ENCODE measurements around the gene SLC1A7. TPM values are rescaled to one million over a fixed set of nuclear protein-coding genes. Genes with fewer than 3 reads are reported as not detected.

Gene SLC1A7
- total and polyA plus RNA-seq, 2 experiments from 2014 or later = not detected

GRCh38 chr1:53145051-53145600 is 2.7 kb upstream of the SLC1A7 start (continued):
- no peak for TF ChIP-seq ZNF462 (CRISPR knock-in tag; IDR thresholded peaks at IDR 0.05)
- TF ChIP-seq NANOG (IDR thresholded peaks at IDR 0.05; ENCODE audit: borderline replicate concordance) = no peak
- no peak for TF ChIP-seq EZH2 (IDR thresholded peaks at IDR 0.05; ENCODE audit: low read depth, unreplicated experiment)
- no peak for TF ChIP-seq ZNF114 (CRISPR knock-in tag; IDR thresholded peaks at IDR 0.05)

- H3K27me3 Mint-ChIP-seq (ENCODE audit: insufficient read depth, low read depth, poor library complexity) = peaks cover 9% of the 10 kb centered on the region
- Histone ChIP-seq H3K27me3 (ENCODE audit: insufficient read depth) (no peaks in the 10 kb centered on the region), H3K4me2 (no peak overlapping the region), H2AFZ (no peak overlapping the region), H3F3A (replicated peaks; ENCODE audit: low read depth) (no peaks in the 10 kb centered on the region), H3K36me3 (ENCODE audit: insufficient read depth) (no peaks in the 10 kb centered on the region), H4K20me1 (replicated peaks; ENCODE audit: insufficient read depth) (no peaks in the 10 kb centered on the region), H3K79me2 (replicated peaks; ENCODE audit: insufficient read depth) (no peaks in the 10 kb centered on the region), H3K27ac (ENCODE audit: low read depth) (no peak overlapping the region), H3K4me3 (no peak overlapping the region), H3K9me2 (ENCODE audit: insufficient read depth) (no peaks in the 10 kb centered on the region), H3K4me1 (ENCODE audit: insufficient read depth) (no peaks in the 10 kb centered on the region)
- ATAC-seq (no peak), DNase-seq (ENCODE audit: low spot score) (no peak)
- H3K36me3 Mint-ChIP-seq (ENCODE audit: low read depth) = no peaks in the 10 kb centered on the region
- no peak overlapping the region for H3K4me3 Mint-ChIP-seq
- H3K9me3 Mint-ChIP-seq = no peaks in the 10 kb centered on the region
- H3K4me1 Mint-ChIP-seq = peaks cover 6% of the 10 kb centered on the region; the same call in 2 of the 3 replicates
- no peak overlapping the region for H3K27ac Mint-ChIP-seq
- TF ChIP-seq JUNB (IDR thresholded peaks at IDR 0.05; ENCODE audit: unreplicated experiment) = no peak
- no peak for TF ChIP-seq STAT1 (IDR thresholded peaks at IDR 0.05; ENCODE audit: unreplicated experiment)
- TF ChIP-seq EZH2phosphoT487 (IDR thresholded peaks at IDR 0.05; ENCODE audit: unreplicated experiment) = no peak
- no peak for TF ChIP-seq CREB1 (CRISPR knock-in tag; IDR thresholded peaks at IDR 0.05; ENCODE audit: low read depth)
- no peak for TF ChIP-seq NANOG (IDR thresholded peaks at IDR 0.05; ENCODE audit: borderline replicate concordance)
- no peak for TF ChIP-seq ETS1 (IDR thresholded peaks at IDR 0.05)
- TF ChIP-seq POLR2AphosphoS5 (IDR thresholded peaks at IDR 0.05; ENCODE audit: low read depth) = no peak
- no peak for TF ChIP-seq EZH2 (IDR thresholded peaks at IDR 0.05; ENCODE audit: low read depth, unreplicated experiment)
- TF ChIP-seq ZNF114 (CRISPR knock-in tag; IDR thresholded peaks at IDR 0.05) = no peak
- no peak for TF ChIP-seq ZNF331 (CRISPR knock-in tag; IDR thresholded peaks at IDR 0.05; ENCODE audit: low read depth)
- TF ChIP-seq CTCF (conservative IDR thresholded peaks at IDR 0.05; ENCODE audit: low read depth in 2 of 2) = no peak
These were observed 1.8 kb upstream of the SLC1A7 start for GRCh38 chr1:53144201-53144600.
